NOMO-1 treated with dmso at 0.1 percent for 144 hours (cell line): ENCODE data around the gene PKP2.
A peak's percentile ranks its signal among the peaks of the same experiment; 100 is the strongest.

Experiments
- DNase-seq: peaks from one replicate; lab custom pipeline; 2025; ENCODE audit not compliant: unreplicated experiment; lab: John Stamatoyannopoulos, UW

The PKP2 gene

DNA sequence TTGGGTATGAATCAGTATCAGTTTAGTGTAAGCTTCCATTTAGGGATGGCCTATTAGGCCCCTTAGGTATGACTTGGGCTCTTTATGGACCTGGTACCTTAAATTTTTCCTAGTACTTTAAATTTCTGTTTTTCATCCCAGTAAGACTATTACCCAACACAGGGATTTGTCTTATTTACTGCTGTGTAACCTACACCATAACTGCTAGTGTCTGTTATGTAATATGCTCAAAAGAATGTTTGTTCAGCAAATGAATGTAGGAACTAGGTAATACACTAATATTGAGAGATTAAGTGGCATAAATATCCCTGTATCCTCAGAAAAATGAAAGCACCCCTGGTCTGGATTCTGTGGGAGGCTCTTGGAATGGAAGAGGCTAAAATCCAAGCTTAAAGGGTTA lies 77.2 kb downstream of the PKP2 start:
- no peak for DNase-seq

DNA sequence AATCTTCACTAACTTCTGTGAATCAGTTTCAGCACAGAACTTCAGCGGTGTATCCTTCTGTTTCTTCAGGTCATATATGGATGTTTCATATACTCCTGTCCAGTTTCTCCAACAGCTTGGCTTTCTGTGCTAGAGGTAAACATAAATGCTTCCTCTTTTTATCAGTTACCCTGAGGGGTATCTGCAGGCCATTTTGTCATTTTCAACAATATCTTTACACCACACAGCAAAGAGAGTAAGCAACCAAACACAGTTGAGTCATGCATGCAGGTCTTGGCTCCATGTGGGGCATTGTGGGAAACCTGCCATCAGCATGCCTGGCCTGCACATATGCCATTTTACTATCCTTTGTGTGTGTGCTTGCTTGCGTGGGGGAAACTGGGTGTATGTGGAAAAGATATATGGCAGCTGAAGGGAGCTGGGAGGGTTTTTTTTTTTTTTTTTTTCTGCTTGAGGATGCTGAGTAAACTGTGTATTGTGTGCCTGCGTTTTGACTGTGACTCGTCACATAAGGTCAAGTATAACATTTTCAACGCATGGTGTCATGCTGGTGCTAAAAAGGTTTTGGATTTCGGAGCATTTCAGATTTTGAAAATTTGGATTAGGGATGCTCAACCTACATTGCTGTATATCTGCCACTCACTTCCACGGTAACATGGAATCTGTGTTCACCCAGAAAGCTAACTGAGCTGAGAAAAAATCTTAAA lies 84.7 kb downstream of the PKP2 start:
- no peak for DNase-seq

DNA sequence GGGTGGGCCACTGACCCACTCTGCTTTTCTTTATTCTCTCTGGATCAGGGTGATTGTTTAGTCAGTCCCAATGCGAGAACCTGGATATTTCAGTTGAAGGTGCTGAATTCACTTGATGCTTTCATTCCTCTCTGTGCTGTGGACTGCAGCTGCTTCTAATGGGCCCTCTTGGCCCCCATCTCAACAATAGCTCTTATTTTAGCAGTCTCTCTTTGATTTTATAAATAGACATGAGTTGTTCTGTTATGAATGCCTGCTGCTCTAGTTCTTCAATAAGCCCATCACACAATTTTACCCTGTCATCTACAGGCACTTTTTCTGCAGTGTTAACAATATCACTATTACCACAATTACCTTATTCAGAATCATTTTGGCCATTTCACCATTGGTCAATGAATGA lies 86.7 kb downstream of the PKP2 start:
- DNase-seq = no peak

DNA sequence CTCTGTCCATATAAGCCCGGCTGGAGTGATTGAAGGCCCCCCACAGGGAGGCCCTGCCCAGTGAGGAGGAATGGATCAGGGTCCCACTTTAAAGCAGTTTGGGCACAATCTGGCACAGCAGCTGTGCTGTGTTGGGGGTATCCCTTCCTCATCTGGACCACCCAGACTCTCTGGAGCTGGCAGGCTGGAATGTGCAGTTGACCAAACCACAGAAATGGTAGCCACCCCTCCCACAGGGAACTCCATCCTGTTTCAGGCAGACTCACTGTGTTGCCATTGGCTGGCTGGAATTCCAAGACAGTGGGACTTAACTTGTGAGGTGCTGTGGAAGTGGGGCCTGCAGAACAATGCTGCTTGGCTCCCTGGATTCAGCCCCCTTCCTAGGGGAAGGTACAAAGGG lies 87.4 kb downstream of the PKP2 start:
- no peak for DNase-seq

DNA sequence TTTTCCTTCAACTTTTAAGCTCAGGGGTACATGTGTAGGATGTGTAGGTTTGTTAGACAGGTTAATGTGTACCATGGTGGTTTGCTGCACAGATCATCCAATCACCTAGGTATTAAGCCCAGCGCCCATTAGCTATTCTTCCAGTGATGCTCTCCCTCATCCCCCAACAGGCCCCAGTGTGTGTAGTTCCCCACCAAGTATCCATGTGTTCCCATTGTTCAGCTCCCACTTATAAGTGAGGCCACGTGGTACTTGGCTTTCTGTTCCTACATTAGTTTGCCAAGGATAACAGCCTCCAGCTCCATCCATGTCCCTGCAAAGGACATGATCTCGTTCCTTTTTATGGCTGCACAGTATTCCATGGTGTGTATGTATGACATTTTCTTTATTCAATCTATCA lies 92.3 kb downstream of the PKP2 start:
- DNase-seq = no peak

DNA sequence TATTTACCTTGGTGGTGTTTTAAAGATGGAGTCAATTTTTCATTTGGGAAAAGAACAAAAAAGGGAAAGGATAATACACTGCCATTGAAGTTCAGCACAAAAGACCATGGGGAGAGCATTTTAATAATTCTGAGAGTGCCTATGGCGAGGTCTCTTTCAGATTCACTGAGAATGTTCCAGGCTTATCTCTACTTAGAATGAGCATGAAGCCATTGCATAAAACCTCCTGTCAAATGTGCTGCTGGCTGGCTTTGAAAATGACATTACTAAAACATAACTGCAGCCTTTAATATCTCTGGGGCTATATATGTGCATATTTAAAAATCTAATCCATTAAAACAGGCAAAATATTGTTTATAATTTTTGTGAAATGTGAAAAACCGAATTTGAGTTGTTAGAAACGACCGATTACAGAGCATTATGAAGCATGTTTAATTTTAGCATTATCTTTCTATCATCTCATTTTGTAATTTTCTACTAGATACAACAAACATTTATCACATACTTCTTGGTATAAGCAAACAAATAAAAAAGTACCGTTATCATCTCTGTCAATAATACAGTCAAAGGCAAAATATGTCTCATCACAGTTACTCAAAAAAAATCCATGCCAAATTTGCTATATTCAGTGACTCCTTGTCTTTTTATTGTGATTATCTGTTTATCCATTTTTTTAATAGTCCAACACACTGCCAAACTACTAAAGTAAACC lies 95.2 kb downstream of the PKP2 start:
- DNase-seq = no peak

DNA sequence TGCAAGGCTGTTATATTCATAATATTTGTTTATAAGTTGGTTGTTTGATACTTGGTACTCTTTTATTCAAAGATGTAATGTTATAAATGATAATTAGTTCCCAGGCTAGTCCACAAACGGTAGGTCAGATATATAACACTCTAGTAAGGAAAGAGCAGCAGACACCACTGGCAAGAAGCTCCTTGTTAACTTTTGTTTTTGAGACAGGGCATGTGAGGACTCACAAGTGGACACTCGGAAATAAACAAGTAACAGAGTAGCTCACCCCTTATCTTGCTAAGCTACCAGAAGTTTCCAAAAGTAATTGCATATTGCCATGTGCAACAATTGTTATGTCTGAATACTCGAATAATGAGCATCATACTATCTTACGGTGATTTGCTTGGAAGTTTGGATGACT lies 102.3 kb downstream of the PKP2 start:
- no peak for DNase-seq

DNA sequence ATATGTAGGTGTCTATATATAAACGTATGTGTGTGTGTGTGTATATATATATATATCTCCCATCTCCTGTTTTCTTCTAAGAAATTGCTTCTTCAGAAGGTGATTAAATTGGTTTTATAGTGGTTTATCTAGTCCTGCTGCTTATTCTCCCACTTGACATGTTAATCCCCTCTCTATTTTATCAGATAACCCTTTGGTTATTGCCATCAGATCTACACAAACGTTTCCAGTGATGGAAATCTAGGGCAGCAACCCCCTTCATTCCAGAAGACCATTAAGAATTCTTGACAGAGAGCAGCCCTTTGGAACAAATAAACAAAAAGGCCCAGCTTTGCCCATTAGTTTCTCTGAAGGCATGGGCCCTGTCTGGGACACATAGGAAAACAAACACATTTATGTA lies 106.7 kb downstream of the PKP2 start:
- DNase-seq = no peak

DNA sequence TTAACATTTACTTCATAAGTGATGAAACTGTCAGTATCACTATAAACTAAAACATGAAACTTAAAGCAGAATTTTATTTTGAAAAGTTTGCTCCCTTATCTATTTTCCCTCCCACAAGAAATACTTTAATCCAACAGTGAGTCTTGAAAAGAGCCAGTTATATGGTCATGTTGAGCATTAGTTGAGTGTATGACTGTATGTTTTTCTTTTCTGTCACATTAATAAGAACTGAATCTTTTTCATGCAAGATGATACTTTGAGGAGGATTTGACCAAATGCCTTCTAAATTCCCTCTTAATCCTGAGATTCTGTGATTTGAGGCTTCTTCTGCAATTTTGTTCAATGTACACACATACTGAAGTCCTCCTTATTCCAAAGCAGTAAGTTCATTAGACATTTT lies 107.1 kb downstream of the PKP2 start:
- DNase-seq = no peak

DNA sequence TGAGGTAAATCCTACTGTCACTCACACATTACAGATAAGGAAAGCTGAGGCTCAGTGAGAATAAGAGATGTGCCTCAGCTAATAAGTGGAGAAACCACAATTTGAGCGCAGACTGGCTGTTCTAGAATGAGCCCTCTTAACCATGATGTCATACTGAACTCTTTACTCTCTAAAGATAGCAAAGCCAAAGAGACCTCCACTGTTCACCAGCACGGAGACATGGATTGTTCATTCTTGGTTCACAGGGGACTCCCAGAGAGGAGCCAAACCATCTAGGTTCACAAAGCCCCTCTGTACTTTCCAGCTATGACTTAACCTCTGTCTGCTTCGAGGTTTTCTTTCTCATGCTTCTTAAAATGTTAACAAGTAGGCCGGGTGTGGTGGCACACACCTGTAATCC lies 108.2 kb downstream of the PKP2 start:
- no peak for DNase-seq

DNA sequence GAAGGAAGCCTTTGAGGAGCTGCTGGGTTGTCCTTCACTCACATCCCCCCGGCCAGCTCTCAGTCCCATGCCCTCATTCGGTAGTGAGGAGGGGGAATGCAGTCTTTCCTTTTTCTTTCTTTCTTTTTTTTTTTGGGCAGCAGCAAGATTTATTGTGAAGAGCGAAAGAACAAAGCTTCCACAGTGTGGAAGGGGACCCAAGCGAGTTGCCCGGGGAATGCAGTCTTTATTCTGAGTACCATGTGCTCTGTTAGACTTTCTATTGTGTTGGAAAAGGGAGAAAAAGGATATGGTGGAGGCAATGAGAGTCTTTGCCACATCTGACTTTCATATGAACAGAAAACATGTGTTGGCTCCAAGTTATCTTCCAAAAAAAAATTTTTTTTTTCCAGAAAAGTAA lies 111.0 kb downstream of the PKP2 start:
- DNase-seq = no peak

DNA sequence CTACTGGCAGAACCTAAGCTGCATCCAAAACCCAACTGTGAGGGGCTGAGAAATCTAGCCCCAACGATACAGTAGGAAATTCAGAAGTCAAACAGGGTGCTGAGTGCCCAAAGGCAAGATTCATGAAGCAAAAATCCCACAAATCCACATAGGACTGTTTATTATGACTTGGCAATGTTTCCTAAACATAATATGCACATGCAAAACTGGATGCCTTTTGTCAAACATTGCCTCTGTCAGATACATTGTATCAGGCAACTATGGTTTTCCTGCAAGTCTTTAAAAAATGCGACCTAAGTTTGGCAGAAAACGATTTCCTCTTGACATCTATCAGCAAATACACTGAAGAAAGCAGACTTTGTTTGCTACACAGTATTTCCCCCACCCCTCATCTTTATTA lies 113.5 kb downstream of the PKP2 start:
- no peak for DNase-seq

DNA sequence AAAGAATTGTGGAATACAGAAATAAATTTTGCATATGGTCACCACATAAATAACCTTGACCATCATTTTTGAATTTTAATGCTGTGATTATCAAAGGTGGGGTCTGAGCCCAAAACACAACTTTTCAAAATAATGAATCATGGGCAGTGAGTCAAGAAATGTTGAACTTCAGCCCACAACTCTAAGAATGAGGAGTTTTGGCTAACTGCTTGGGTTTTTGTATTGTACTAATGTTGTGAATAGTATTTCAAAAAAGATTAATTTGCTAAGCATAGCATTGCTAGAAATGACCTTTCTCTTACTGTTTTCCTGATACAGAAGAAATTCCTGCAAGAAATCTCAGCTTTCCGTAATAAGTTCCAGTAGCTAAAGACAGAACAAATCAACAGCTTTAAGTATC lies 116.5 kb downstream of the PKP2 start:
- DNase-seq = no peak

DNA sequence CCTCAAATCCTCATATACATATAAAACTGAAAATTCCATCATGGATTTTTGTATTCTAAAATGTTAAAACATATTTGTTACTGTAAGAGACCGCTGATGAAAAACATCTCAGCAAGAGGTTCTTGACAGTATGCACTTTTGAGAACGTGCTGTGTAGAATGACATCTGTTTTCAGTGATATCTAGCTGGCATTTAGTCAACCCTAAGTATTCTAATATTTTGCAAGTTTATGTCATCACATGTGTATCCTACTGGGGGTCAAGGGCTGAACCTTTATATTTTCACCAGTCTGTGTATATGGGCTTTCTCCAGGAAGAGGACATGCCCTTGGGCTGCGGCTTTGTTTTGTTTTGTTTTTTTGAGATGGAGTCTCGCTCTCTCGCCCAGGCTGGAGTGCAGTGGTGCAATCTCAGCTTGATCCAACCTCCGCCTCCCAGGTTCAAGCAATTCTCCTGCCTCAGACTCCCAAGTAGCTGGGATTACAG lies 118.8 kb downstream of the PKP2 start:
- DNase-seq = no peak

DNA sequence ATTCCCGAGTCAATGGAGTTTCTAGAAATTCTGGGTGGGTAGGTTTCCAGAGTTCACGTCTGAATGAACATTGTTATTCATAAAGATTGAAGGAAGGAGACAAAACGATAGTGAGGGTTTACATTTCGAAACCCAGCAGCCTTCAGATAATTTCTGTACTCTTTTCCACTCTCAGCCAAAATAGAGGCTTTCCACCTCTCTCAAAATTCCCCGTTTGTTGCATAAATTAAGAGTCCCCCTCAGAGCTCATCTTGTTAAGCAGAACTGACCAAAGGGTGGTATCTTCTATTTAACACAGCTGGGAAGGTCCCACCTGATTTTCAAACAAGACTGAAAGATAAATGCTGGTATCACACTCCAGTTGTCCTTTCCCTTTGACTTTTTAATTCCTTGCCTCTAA lies 119.4 kb downstream of the PKP2 start:
- DNase-seq = no peak

DNA sequence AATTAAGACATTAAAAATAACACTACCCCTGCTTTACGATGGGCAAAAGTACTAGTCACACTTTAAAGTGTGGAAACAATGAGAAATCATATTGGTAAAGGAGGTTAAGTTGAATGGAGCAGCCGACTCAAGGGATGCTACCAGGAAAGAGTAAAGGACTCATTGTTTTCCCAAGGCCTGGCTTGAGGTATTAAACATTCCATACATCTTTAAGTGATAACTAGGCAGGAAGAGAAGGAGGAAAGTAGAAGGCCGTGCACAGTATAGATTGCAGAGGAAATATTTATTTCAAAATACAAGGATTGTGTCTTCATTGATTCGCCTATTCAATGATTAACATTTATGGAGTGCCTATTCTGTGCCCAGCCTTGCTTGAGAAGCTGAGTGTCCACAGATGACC lies 120.3 kb downstream of the PKP2 start:
- DNase-seq = no peak

DNA sequence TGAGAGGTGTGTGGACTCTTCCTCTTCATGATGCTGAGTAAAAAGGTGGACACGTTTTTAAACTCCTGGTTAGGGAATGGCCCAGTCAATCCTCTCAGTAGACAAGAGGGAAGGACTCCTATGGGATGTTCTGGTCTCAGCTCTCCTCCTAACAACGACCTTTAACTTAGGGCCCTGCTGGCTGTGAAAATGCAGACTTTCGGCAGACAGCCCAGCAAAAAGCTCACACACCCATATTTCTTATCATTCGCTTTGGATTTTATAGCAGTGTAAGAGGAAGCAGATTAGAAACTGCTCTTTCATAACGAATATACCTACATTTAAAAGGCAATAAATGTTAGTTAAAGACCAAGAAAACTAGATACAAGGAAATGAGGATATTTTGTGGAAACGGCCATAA lies 122.9 kb downstream of the PKP2 start:
- DNase-seq = no peak

DNA sequence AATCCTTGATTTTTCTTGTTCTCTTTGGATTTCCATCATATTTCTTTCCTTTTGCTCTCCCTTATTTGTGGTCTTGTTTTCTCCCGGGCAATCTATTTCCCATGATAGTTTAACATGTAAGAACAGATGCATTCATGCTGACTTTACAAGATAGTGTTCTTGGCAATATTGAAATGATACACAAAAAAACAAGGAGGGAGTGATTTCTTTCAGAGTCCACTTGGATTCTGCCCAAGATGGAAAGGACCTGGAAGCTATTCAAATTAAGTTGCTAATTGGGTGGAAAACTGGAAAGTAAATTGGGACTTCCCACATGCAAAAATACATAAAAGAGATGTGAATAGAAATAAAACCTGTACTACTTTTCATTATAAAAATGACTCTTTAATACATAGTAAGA lies 126.4 kb downstream of the PKP2 start:
- DNase-seq = no peak

DNA sequence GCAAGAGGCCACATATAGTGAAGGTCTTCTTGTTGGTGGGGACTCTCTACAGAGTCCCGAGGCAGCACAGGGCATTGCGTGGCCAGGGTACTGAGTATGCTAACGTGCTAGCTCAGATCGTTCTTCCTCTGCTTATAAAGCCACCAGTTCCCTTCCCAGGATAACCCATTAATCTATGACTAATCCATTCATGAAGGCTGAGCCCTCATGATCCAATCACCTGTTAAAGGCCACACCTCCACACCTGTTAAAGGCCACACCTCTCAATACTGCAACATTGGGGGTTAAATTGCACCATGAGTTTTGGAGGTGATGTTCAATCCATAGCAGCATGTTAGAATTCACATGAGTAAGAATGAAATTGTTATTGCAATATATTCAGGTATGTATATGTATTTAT lies 128.1 kb downstream of the PKP2 start:
- DNase-seq = no peak

DNA sequence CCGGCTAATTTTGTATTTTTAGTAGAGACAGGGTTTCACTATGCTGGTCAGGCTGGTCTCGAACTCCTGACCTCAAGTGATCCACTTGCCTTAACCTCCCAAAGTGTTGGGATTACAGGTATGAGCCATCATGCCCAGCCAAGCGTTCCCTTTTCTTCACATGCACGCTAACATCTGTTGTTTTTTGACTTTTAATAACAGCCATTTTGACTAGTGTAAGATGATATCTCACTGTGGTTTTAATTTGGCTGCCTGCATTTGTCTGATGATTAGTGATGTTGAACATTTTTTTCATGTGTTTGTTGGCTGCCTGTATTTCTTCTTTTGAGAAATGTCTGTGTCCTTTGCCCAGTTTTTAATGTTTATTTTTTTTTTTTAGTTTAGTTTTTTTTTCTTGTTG lies 130.7 kb downstream of the PKP2 start:
- DNase-seq = no peak

DNA sequence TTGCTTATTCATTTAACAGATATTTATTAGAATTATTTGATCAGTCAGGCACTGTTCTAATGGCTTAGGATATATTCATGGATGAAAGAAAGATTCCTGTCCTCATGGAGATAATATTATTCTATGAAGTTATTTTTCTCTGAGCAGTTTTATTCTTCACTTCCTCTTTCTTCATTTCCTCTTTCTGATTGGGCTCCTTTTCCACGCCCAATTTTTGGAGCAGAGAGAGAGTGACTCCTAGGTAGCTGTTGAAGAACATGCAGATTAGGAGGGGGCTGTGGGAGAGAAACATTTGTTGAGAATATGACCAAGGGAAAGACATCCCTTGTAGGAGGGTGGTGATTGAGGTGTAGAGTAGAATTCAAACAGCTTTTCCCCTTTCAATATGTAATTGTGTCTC lies 134.9 kb downstream of the PKP2 start:
- DNase-seq = peak; percentile 70

DNA sequence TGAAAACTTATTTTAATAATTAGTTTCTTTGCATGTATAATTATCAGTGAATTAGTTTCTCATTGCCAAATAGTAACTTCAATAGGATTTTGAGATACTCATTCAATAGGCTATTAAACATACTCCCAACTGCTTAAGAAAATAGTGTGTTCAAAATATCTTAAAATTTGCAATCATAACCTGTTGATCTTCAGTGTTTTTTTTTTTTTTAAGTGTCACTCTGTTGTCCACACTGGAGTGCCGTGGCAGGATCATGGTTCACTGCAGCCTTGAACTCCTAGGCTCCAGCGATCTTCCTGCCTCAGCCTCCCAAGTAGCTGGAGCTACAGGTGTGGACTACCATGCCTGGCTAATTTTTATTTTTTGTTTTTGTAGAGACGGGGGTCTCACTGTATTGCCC lies 139.4 kb downstream of the PKP2 start:
- no peak for DNase-seq
